GM23338 (cell line): ENCODE measurements around the gene ARMH4. TPM values are rescaled to one million over a fixed set of nuclear protein-coding genes. Genes with fewer than 3 reads are reported as not detected.

Source experiments
- ATAC-seq: fragments of 200-7000 bp; cut with Tn5 transposase; 3 replicates; pipeline ENCODE4 v1.9.1; 2020
- DNase-seq: peaks from one replicate; pipeline ENCODE4 v3.0.0-alpha.2; 2015; ENCODE audit warnings: low spot score
- H2AFZ ChIP-seq: fragments of 200-600 bp; sonication (generic); 2 replicates; pipeline ENCODE4 v1.8.0; 2016; ENCODE audit warnings: antibody characterized with exemption, mild to moderate bottlenecking, moderate library complexity
- H3F3A ChIP-seq: fragments of 200-600 bp; sonication (generic); replicated peaks from 2 replicates; pipeline ENCODE4 v1.8.0; 2017; ENCODE audit warnings: antibody characterized with exemption, mixed run types, low read depth
- H3K27ac ChIP-seq: fragments of 200-600 bp; sonication (generic); 2 replicates; pipeline ENCODE4 v1.6.1; 2016; ENCODE audit warnings: low read depth
- H3K27me3 ChIP-seq: fragments of 200-600 bp; sonication (generic); 2 replicates; pipeline ENCODE4 v1.8.0; 2016; ENCODE audit warnings: mild to moderate bottlenecking, mixed run types, moderate library complexity; ENCODE audit not compliant: insufficient read depth
- H3K36me3 ChIP-seq: fragments of 200-600 bp; sonication (generic); 2 replicates; pipeline ENCODE4 v1.8.0; 2016; ENCODE audit warnings: mild to moderate bottlenecking; ENCODE audit not compliant: insufficient read depth
- H3K4me1 ChIP-seq: fragments of 200-600 bp; sonication (generic); 2 replicates; pipeline ENCODE4 v1.8.0; 2016; ENCODE audit warnings: mild to moderate bottlenecking, moderate library complexity; ENCODE audit not compliant: insufficient read depth
- H3K4me2 ChIP-seq: fragments of 200-600 bp; sonication (generic); 2 replicates; pipeline ENCODE4 v1.7.1; 2017; ENCODE audit warnings: mixed run types
- H3K4me3 ChIP-seq: fragments of 200-600 bp; sonication (generic); 2 replicates; pipeline ENCODE4 v1.6.1; 2016; ENCODE audit warnings: mixed run types
- H3K79me2 ChIP-seq: fragments of 200-600 bp; sonication (generic); replicated peaks from 2 replicates; pipeline ENCODE4 v1.8.0; 2017; ENCODE audit warnings: mild to moderate bottlenecking; ENCODE audit not compliant: insufficient read depth
- H3K9me2 ChIP-seq: fragments of 200-600 bp; sonication (generic); 2 replicates; pipeline ENCODE4 v1.8.0; 2017; ENCODE audit not compliant: insufficient read depth
- H4K20me1 ChIP-seq: fragments of 200-600 bp; sonication (generic); replicated peaks from 2 replicates; pipeline ENCODE4 v1.8.0; 2017; ENCODE audit warnings: mild to moderate bottlenecking; ENCODE audit not compliant: insufficient read depth
- H3K27ac Mint-ChIP-seq: 2 replicates; pipeline ENCODE4 v1.8.0; 2020; ENCODE audit warnings: inconsistent platforms, mild to moderate bottlenecking, moderate library complexity, mixed read lengths
- H3K27me3 Mint-ChIP-seq: 3 replicates; pipeline ENCODE4 v1.8.0; 2022; ENCODE audit warnings: low read depth, mild to moderate bottlenecking, moderate library complexity, mixed read lengths, inconsistent platforms; ENCODE audit not compliant: insufficient read depth, poor library complexity
- H3K36me3 Mint-ChIP-seq: 3 replicates; pipeline ENCODE4 v1.8.0; 2021; ENCODE audit warnings: low read depth, mild to moderate bottlenecking, inconsistent platforms, moderate library complexity, mixed read lengths
- H3K4me1 Mint-ChIP-seq: 3 replicates; pipeline ENCODE4 v1.8.0; 2020; ENCODE audit warnings: mild to moderate bottlenecking, inconsistent platforms, mixed read lengths
- H3K4me3 Mint-ChIP-seq: 3 replicates; pipeline ENCODE4 v1.8.0; 2021; ENCODE audit warnings: moderate library complexity, mild to moderate bottlenecking, inconsistent platforms, mixed read lengths
- H3K9me3 Mint-ChIP-seq: 3 replicates; pipeline ENCODE4 v1.8.0; 2020; ENCODE audit warnings: moderate library complexity, mild to moderate bottlenecking, inconsistent platforms, mixed read lengths
- NANOG ChIP-seq: IDR thresholded peaks from 2 replicates; pipeline ENCODE4 v1.6.1; 2016; ENCODE audit warnings: antibody characterized with exemption, borderline replicate concordance
- POLR2AphosphoS5 ChIP-seq: IDR thresholded peaks from 2 replicates; pipeline ENCODE4 v1.6.1; 2016; ENCODE audit warnings: antibody characterized with exemption, low read depth
- REST ChIP-seq: IDR thresholded peaks from one replicate; pipeline ENCODE4 v1.6.1; 2018; ENCODE audit warnings: antibody characterized with exemption; ENCODE audit not compliant: unreplicated experiment
- ZNF114 ChIP-seq: fragments of 250-450 bp; sonication (Bioruptor Pico); IDR thresholded peaks from 2 replicates; pipeline ENCODE4 v1.5.0; 2020; ENCODE audit warnings: mild to moderate bottlenecking, moderate library complexity
- ZNF331 ChIP-seq: fragments of 250-450 bp; sonication (Bioruptor Pico); IDR thresholded peaks from 2 replicates; pipeline ENCODE4 v1.5.0; 2020; ENCODE audit warnings: low read depth, mild to moderate bottlenecking, moderate library complexity
- ZNF462 ChIP-seq: fragments of 250-450 bp; sonication (Bioruptor Pico); IDR thresholded peaks from 2 replicates; pipeline ENCODE4 v1.5.0; 2020; ENCODE audit warnings: mild to moderate bottlenecking, moderate library complexity
- polyA plus RNA-seq: library from polyadenylated mRNA; unstranded; fragments of >200 nt; fragmentation: Nextera tagmentation; extraction: Ambion mirVana; gene quantifications from 2 replicates; pipeline ENCODE4 v1.2.1, GENCODE V29; 2016
- total RNA-seq: library from RNA; depleted of rRNA; stranded (reverse); fragments of >200 nt; shearing (Covaris generic); gene quantifications from 2 replicates; pipeline ENCODE4 v1.2.3, GENCODE V29; 2014

The ARMH4 gene
- total and polyA plus RNA-seq, 2 experiments from 2014 or later = 15.5 to 20.2 TPM

GRCh38 chr14:58096731-58097130 is 55.3 kb downstream of the ARMH4 start (continued):
- TF ChIP-seq ZNF462 (no peak), REST (no peak), POLR2AphosphoS5 (no peak)

- H3K27ac ChIP-seq = no peak overlapping the region
- no peaks in the 10 kb centered on the region for H3K36me3 ChIP-seq
- ATAC-seq (no peak), DNase-seq (no peak)
- H3K27me3 ChIP-seq = no peaks in the 10 kb centered on the region
- no peak overlapping the region for H2AFZ ChIP-seq
- H4K20me1 ChIP-seq = no peaks in the 10 kb centered on the region
- H3K4me1 ChIP-seq = no peaks in the 10 kb centered on the region
- Mint-ChIP-seq H3K27ac (no peak overlapping the region), H3K36me3 (no peaks in the 10 kb centered on the region), H3K9me3 (no peaks in the 10 kb centered on the region), H3K4me3 (no peak overlapping the region), H3K27me3 (no peaks in the 10 kb centered on the region), H3K4me1 (no peaks in the 10 kb centered on the region)
- H3K9me2 ChIP-seq = no peaks in the 10 kb centered on the region
- no peaks in the 10 kb centered on the region for H3F3A ChIP-seq
- no peak overlapping the region for H3K4me2 ChIP-seq
- H3K79me2 ChIP-seq = no peaks in the 10 kb centered on the region
- no peak overlapping the region for H3K4me3 ChIP-seq
- TF ChIP-seq ZNF331 (CRISPR knock-in tag) (no peak), NANOG (no peak), REST (no peak), ZNF114 (CRISPR knock-in tag) (no peak)
Observed at GRCh38 chr14:58091883-58092630, 60.0 kb downstream of the ARMH4 start.
